Measurements from ENCODE around the gene ATOSB. TPM values are rescaled to one million over a fixed set of nuclear protein-coding genes. Genes with fewer than 3 reads are reported as not detected.

The ATOSB gene, protein sequence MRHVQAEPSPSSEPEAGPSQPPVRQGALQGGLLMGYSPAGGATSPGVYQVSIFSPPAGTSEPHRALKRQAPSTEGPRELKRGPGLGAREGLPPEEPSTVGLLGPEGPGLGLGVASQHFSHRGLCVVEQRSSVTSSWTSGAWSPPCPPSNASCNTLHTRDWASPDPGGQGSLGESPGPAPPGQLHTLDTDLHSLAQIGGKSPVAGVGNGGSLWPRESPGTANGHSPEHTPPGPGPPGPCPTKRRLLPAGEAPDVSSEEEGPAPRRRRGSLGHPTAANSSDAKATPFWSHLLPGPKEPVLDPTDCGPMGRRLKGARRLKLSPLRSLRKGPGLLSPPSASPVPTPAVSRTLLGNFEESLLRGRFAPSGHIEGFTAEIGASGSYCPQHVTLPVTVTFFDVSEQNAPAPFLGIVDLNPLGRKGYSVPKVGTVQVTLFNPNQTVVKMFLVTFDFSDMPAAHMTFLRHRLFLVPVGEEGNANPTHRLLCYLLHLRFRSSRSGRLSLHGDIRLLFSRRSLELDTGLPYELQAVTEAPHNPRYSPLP
- total RNA-seq: 10 to 100 TPM; 16.5 to 17.9 TPM

DNA sequence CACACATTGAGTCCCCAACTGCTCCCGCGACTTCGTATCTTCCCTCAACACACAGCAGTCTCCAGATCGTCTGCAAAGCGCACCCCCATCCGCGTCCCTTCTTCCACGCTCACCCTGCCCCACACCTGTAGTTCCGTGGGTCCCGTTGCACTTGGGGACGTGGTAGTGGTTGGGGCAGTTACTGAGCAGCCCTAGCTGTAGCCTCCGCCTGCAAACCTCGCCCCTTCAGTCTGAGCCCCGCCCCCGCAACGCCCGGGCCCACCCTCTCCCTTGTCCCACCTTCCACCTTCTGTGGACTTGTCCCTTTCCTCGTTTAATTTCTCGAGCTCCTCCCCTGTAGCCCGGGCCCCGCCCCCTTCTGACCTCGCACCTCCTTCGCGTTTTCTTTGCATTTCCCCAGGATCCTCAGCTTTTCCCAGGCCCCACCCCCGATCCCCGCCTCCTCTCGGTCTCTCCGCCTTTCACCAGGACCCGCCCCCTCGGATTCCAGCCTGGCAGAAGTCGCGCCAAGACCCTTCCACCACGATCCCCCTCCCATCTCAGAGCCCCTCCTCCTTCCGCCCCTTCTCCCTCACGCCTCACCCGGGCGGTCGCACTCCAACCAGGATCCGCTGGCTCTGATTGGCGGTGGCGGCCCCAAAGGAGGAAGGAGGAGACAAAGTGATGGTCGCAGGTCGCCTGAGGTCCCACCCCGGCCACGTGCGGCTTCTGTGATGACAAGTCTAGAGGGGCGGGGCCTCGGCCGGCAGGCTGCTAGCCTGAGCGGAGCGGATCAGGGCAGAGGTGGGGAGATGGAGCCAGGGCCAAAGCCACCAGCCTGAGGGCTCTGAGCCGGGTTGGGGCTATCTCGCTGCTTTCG lies at the start of gene ATOSB:
Gene ATOSB, minus strand, starts transcription at position 183 of the 859 bp plus-strand sequence. CDS start 7,588 bp downstream, outside the sequence.

DNA sequence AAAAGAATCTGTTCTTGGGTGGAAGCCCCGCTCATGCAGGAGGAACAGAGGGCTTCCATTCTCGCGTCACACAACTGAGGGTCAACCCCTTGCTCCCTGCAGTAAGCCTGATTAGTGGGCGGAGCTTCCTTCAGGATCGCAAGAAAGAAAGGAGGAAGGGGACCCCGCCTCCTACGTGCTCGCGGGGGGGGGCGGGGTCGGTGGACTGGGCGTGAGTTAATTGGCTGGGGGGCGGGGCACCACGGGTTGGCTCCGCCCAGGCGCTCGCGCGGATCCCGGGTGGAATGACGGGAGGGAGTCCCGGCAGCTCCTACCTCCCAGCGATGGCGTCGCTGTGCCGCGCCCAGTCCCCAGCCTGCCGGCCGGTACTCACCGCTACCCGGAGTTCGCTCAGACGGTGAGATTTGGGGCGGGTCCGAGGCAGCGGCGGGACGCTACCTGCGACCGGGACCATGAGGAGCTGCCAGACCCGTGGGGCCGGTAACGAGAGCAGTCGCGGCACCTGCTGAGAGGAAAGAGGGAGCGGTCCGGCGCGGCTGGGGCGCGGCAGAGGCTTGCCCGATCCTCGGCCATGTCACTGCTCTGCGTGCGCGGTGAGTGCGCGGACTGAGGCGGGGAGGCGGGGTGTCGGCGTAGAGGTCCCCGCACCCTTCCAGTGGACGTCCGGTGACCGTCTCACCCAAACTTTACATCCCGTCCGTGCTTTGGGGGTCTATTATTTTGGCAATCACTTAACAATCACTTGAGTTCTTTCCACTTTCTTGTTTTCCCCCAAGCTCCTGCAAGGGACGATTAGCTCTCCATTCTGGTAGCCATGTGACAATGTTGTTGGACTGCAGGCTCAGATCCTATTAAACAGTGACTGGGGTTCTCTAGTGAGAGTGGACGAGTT lies 46.3 kb upstream of the ATOSB start, which contains the start of gene UNC13B:
Gene UNC13B, plus strand, starts transcription at position 297 of the 892 bp plus-strand sequence. Its CDS starts 275 bp downstream, at position 572.

DNA sequence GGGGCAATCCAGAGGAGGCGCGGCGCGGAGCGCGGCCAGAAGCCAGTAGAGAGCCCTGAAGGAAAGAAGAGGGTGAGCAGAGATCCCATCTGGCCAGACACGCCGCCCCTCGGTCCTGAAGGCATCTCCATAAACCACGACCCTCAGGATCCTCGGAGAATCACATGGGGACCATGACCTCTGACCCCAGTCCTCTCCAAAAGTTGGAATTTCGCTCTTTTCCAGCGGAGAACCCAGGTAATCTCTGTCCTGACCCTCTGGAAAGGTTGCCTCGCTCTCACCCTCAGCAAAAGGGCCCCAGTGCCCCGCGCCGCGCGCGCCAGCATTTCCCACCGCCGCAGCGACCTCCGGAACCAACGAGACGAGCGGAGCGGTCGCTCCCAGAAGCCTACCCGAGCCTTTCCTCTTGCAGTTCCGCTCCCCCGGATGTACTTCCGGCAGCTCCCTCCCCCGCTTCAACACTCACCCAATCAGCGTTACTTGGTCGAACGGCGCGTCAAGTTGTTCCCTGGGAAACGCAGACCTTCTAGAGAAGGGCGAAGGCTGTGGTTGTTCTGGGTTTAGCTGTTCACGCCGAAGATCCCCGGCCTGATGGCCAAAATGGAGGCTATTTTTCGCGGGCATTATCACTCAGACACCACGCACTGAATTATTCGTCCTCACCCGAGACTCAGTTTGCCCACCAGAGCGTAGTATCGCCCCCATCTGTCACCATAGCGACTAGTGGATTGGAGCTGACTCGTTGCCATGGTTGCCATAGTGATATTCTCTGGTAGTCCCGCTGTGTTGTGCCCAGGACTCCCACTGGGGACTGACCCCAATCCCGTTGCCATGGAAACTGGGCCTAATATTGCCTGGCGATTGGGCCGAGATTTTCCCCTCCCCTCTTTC lies 12.6 kb downstream of the ATOSB start, which contains the start of gene STOML2:
Gene STOML2, minus strand, starts transcription at position 363 of the 891 bp plus-strand sequence. Its CDS starts 37 bp downstream, at position 326.

DNA sequence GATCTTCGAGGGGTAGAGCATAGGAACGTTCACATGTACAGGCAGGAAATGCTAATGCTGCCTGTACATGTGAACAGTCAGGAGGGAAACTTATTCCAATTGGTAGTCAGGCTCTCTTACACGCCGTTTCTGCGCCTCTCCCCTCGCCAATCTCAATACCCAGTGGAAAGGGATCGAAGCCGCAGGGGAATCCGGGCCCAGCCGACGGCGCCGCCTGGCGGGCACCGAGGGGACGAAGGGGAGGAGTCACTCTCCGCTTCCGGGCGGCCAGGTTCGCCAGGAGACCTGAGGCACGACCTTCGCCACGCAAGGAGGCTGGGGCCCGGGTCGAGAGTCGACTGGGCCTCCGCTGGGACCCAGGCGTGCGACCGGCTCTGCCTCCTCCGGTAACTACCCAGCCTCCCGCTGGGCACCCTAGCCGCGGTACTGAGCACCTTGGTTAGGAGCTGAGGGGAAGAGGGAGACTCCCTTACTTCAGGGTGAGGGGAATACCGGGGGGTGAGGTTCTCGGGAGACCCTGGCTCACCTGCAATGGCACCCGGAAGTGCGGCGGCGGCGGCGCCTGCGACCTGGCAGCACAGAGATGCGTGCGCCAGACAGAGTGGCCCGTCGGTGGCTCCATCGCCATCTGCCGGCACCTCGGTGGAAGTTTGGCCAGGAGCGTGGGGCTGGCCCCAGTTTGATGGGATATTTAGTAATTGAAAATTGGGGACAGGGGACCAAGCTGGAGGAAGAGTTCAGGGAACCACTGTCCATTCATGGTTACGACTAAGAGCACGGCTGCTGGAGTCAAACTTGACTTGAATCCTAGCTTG lies 19.4 kb downstream of the ATOSB start, which contains the start of gene PIGO:
Gene PIGO, minus strand, starts transcription at position 557 of the 815 bp plus-strand sequence. CDS start 1,026 bp downstream, outside the sequence.

DNA sequence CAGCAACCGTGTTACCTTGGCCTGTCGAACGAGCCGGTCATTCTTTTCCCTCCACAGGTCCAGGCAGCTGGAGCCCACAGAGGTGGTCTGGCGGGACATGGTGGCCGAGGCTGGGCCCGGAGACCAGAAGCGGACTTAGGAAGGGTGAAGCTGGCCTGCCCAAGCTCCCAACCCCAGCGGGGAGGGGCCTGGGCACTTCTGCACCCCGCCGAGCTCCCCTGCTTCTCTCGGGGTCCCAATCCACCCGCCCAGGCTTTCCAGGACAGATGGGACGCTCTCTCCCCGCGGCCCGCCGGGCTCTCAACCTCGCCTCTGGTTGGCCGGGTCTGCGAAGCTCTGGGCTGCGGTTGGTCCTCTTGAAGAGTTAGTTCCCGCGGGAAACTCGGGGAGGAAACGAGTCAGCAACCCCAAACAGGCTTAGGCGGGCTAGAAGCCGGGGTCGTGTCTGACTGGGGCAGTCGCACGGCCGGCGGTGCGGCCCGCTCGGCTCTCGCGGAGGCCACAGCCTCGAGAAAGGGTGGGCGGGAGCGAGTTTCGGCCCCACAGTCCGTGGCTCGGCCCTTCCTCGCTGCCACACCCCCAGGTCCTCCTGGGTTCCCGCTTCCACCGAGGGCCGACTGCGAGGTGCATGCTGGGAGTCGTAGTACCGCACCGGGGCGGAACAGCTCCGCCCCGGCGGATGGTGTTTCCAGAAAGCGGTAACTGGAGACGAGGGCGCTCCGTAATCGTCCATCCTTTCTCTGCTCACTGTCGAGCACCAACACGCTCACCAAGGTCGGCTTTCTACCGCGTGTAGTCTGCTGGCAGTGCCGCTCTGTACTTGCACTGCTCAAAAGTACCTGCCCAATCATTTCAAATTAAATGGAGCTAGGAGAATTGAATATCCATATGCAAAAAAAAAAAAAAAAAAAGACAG lies 36.0 kb downstream of the ATOSB start, which contains the start of gene FANCG:
Gene FANCG, minus strand, starts transcription at position 517 of the 916 bp plus-strand sequence. Its CDS starts 418 bp downstream, at position 99.

DNA sequence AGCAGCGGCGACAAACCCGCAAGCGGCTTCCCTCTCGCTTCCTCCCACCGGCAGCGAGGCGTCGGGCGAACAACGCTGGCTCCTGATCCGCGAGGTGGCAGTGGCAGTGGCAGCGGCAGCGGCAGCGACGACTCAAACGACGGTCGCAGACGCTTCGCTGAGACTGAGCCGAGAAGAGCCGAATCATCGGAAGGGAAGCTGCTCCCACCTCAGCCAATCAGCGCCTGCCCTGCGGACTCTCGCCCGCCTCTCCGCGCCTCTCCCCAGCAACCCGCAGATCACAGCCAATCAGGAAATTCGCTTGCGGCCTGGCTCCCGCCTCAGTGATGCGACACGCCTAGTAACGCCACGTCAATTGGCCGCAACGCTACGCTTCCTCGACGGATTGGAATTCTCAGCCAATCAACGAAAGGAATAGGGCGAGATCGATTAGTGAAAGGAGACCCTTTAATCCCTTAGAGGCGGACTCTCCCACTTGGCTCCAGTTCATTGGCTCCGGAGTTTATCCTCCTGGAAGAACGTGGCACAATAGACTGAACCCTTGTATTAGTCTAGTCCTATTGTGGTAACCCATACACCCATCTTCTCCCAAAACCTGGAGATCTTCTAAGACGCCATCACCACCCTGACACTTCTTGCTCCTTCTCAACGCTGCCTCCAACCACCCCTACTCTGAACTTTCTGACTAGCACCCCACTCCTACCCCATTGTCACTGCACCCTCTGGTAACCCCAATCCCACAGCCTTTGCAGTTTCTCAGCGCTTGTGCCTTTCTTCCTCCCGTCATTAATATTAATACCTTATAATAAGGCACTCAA lies 43.0 kb downstream of the ATOSB start, which contains the start of gene VCP:
Gene VCP, minus strand, starts transcription at position 165 of the 818 bp plus-strand sequence. CDS start 272 bp downstream, outside the sequence.

Other genes starting within 250 kb of the ATOSB start
- gene PHF24, start 157.6 kb downstream of the ATOSB start, total RNA-seq: not detected
- 1 to 10 TPM; 3.9 to 4.5 TPM for gene DNAJB5, start 126.1 kb downstream of the ATOSB start, total RNA-seq
- gene VCP, start 43.2 kb downstream of the ATOSB start, total RNA-seq: 100 to 1,000 TPM; 179 to 183 TPM
- 10 to 100 TPM; 76.8 to 83.7 TPM for gene FANCG, start 35.9 kb downstream of the ATOSB start, total RNA-seq
- gene PIGO, start 19.3 kb downstream of the ATOSB start, total RNA-seq: 10 to 100 TPM; 23.4 to 25.4 TPM
- gene STOML2, start 12.7 kb downstream of the ATOSB start, total RNA-seq: 10 to 100 TPM; 84.5 to 88.5 TPM
- gene UNC13B, start 46.1 kb upstream of the ATOSB start, total RNA-seq: under 1 TPM; 0.36 to 0.45 TPM

Measured in activated naive CD4-positive, alpha-beta T cell treated with anti-CD3 and anti-CD28 coated beads, Interleukin-2, amount 10 ng/mL, durations not matched to agents 5 hours and 36 hours (primary cell).